HG02885 (cell line): ENCODE data around the gene NAV3.

Experiments
- ATAC-seq: cut with Tn5 transposase; IDR thresholded peaks from one replicate; pipeline ENCODE4 v1.9.1; 2021; ENCODE audit warnings: mild to moderate bottlenecking; ENCODE audit not compliant: unreplicated experiment, poor library complexity

NAV3 gene

GRCh38 chr12:78034025-78034424, 203.3 kb downstream of the NAV3 start:
- no peak for ATAC-seq

GRCh38 chr12:78035901-78036606, 205.4 kb downstream of the NAV3 start:
- no peak for ATAC-seq

DNA sequence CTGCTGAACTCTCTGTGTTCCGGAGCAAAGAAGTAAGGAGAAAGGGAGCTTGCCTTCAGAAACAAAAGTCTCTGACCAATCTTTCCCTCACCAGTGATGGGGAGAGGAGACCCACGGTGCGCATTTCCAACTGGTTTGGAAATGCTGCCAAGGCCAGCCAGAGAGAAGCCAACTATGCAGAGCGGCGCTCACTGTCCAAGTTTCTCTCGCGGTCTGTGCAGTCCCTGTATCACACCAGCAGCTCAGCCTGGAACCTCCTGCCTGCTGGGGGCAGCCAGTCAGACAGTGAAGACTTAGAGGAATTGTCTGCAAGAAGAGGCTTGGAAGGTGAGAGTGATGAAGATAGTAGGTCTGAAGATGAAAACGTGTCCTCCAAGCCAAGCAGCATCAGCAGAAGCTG, 206.2 kb downstream of the NAV3 start:
- no peak for ATAC-seq

- ATAC-seq, result no peak
Observed at GRCh38 chr12:78037707-78038106, 207.0 kb downstream of the NAV3 start.

DNA sequence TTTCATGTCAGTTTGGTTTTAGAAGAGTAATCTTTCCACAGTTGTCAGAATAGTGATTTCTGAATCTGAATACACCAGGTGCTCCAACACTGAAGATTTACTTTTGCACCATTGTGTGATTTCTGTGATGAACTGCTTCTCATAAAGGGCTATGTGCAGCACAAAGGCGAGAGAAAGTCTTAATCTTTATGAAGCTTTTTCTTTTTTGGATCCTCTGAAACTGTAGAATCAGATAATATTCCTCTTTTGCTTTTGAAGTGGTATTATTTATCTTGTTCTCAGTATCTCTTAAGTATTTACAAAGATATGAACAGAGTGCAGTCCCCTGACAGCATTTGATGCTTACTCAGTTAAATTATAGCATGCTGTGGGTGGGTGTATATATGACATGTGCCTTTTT, 207.8 kb downstream of the NAV3 start:
- ATAC-seq, result no peak

GRCh38 chr12:78038986-78039385, 208.3 kb downstream of the NAV3 start:
- no peak for ATAC-seq

DNA sequence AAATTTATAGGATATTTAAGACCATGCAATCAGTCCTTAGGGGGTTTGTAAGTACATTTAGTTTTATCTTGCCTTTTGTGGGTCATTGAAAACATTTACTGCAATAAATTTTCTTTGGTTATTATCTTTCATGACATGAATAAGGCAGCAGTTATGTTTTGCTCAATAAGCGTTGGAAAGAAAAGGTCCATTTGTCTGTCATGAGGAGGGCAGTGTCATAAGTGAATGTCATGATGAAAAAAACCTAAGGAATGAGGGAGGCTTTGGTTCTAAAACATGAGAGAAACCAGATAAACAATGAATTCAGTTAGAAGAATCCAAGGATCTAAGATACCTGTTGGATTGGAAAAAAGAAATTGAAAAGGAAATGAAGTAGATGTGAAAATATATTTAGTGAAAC, 209.4 kb downstream of the NAV3 start:
- ATAC-seq, result no peak

GRCh38 chr12:78050790-78051189, 220.1 kb downstream of the NAV3 start:
- ATAC-seq, result no peak

- no peak for ATAC-seq
Observed at GRCh38 chr12:78055545-78055944, 224.9 kb downstream of the NAV3 start.

- ATAC-seq, result no peak
Observed at GRCh38 chr12:78057075-78057474, 226.4 kb downstream of the NAV3 start.

GRCh38 chr12:78060186-78060585, 229.5 kb downstream of the NAV3 start:
- ATAC-seq, result no peak

DNA sequence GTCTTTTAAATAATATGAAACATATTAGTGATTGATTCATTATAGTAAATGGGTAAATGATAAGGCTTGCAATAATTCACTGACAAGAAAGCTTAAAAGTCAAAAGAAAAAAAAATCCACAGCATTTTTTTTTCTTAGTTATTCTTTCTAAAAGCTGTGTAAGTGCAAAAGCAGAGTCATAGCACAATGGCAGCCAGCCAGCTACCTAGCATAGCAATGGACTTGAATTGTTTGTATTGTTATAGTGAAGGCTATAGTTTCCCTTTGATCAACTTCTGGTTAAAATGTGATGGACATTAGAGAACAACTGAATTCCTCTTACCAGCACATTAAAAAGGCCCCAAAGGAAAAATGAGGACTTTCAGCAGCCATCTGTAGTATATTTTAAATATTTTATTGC, 232.1 kb downstream of the NAV3 start:
- ATAC-seq, result no peak

DNA sequence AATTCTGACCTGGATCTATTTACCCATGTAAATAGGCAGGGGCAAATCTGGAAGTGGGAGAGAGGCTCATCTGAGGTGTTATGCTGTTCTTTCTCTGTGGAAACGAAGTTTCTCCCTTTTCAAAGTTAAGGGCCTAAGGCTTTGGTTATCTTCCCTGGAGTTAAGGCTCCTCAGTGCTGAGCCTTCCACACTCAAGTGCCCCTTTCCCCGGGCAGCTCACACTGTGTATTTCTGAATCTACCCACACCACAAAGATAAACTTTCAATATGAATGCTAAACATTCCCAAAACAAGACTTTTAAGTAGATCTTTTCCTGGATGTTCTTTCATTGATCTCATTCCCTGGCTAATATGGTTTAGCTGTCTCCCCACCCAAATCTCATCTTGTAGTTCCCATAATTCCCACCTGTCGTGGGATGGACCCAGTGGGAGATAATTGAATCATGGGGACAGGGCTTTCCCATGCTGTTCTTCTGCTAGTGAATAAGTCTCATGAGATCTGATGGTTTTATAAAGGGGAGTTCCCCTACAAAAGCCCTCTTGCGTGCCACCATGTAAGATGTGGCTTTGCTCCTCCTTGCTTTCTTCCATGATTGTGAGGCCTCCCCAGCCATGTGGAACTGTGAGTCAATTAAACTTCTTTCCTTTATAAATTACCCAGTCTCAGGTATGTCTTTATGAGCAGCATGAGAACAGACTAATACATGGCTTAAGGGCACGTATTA, 251.1 kb downstream of the NAV3 start:
- ATAC-seq, result no peak

DNA sequence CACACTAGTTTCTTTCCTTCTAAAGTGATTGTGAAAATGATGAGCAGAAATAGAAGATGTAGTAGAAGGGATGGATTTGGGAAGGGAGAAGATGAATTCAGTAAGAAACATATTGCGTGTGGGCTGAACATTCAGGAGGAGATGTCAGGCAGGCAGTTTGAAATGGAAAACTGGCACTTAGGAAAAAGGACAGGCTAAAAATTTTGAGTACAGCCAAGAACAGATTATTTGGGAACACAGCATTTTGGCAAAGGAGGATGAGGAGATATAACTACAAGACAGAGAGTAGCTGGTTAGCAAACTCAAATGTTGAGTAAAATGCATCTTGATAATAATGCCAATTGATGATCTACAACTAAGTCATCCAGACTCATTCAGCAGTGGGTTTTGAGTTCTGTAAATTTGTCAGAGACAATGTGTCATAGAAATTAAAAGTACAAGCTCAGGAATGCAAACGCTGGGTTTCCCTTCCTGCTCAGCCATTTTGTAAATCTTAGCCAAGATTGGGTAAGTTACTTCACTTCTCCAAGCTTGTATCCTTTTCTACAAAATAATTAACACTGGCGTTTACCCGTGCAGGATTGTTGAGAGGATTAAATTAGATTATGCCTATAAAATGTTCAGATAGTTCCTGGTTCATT, 255.0 kb downstream of the NAV3 start:
- no peak for ATAC-seq

DNA sequence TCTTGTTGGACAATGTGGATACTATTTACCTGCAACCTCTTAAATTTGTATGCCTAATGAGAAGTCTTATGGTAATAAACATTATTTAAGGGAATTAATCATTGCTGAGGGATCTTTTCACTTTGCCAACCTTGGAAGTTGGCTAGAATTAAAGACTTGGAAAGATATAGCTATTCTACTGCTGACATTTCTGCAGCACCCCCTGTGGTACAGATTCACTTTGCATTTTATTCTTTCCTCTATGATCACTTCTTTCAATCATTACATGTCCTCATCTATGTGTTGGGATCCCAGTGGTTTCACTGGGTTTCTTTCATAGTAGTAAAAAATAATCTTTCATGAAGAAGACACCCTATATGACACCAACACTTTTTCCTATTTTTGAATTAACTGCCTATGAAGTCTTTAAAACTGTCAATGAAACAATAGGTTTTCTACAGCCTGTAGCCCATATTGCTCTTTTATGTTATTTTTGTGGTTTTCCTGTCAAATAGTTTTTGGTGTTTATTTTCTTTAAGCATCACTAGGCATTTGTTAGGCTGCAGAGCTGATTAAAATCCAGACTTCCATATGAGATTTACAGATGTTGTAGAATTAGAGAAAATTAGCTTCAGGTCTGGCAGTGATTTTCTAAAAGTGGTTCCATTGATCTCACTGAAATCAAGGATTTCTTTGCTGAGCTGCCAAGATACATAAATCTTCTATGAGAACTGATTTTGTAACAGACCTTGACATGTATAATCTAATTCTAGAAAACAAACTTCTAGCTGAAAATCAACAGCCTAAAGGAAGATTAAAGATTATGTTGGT, 256.1 kb downstream of the NAV3 start:
- ATAC-seq, result no peak

DNA sequence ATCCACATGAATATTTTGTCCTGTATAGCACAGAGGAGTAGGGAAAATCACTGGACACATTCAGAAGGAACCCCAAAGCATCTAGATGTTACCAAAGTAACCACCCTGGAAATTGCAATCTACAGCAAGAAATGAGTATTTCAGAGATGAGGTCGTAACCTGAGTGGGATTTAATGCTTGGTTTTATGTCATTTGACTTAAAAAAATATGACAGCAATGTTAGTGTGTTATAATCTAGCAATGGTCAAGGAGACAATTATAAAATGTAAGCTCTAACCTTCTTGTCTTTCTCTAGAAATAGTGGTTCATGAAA, 256.6 kb downstream of the NAV3 start:
- no peak for ATAC-seq

- ATAC-seq, result no peak
Observed at GRCh38 chr12:78088391-78088832, 257.7 kb downstream of the NAV3 start.

DNA sequence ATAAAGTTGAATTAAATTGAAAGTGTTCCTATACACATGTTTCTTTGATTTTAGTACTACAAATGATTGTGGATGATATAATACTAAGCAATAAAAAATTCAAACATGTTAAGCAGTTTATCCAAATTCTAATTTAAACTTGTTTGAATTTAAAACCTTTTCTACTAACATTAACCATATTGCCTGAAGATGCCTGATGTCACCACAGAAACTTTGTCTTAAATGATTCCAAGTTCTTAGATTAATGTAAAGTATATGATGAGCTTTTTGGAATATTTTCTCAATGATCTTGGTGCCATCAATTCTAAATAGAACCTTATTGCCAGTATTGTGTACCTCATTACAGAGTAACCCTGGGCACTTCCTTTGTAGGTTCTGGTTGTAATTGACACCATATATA, 259.6 kb downstream of the NAV3 start:
- ATAC-seq, result no peak

DNA sequence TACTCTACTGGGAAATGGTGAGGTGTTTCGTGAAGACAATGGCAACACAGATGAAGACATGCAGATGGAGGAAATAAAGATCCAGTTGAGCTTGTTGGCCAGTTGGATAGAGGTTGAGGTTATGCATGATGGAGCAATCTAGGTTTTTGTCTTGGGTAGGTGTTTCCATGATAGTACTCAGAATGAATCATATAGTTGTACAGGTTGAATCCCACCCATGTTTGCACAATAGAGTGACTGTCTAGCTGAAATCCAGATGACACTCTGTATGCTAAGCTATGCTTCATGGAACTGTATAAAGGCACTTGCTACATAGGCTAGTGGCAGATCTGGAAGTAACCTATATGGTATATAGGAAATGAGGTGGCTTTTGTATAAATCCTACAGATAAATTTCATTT, 264.9 kb downstream of the NAV3 start:
- no peak for ATAC-seq

DNA sequence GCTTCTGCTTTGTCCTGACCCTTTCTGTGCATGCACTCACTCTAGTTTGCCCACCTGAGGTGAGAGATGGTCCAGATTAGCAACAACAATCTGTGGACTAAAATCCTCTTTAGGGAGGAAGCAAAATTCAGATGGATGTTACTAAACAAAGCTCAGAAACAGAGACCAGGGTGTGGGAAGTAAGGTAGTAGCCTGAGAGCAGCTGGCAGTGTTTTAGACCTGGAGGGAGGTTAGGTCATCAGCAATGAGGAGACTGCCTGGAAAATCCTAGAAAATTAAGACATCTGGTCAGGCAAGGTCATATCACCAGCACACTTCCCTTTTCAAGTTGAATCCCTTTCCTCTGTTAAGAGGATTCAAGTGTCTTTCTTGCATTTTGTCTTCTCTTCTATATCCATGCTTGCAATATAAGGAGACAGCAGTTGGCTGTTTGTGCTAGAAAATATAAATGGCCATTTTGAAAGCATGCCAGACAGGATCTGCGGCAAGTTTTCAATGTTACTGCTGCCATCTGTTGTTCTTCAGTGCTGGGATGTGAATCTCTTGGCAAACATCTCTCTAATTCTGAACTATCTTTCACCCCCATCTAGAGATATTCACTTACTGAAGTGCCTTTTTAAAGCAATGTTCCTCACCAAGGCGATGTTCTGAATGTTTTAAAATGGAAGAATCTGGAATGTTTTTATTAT, 266.4 kb downstream of the NAV3 start:
- no peak for ATAC-seq
